Measurements from ENCODE around the gene ERC2.

Gene ERC2

GRCh38 chr3:56064684-56065083, 403.6 kb downstream of the ERC2 start:
- no peak for TF ChIP-seq CTCF (conservative IDR thresholded peaks at IDR 0.05; ENCODE audit: control insufficient read depth, insufficient read depth, low read depth, low read length)
- DNase-seq (ENCODE audit: low read depth): no peak
- H3K4me3 ChIP-seq (ENCODE audit: control insufficient read depth, low read depth, low read length): no peak overlapping the region

GRCh38 chr3:56061279-56061626, 407.0 kb downstream of the ERC2 start:
- no peak overlapping the region for H3K4me3 ChIP-seq (ENCODE audit: control insufficient read depth, low read depth, low read length)
- no peak for DNase-seq (ENCODE audit: low read depth)
- no peak for TF ChIP-seq CTCF (conservative IDR thresholded peaks at IDR 0.05; ENCODE audit: control insufficient read depth, insufficient read depth, low read depth, low read length)

- TF ChIP-seq CTCF (conservative IDR thresholded peaks at IDR 0.05; ENCODE audit: control insufficient read depth, insufficient read depth, low read depth, low read length): no peak
- no peak overlapping the region for H3K4me3 ChIP-seq (ENCODE audit: control insufficient read depth, low read depth, low read length)
- no peak for DNase-seq (ENCODE audit: low read depth)
These were observed 407.6 kb downstream of the ERC2 start for GRCh38 chr3:56060521-56061278.

- no peak for DNase-seq (ENCODE audit: low read depth)
- no peak overlapping the region for H3K4me3 ChIP-seq (ENCODE audit: control insufficient read depth, low read depth, low read length)
- no peak for TF ChIP-seq CTCF (conservative IDR thresholded peaks at IDR 0.05; ENCODE audit: control insufficient read depth, insufficient read depth, low read depth, low read length)
These were observed 408.5 kb downstream of the ERC2 start for GRCh38 chr3:56059731-56060130.

- TF ChIP-seq CTCF (conservative IDR thresholded peaks at IDR 0.05; ENCODE audit: control insufficient read depth, insufficient read depth, low read depth, low read length): no peak
- no peak overlapping the region for H3K4me3 ChIP-seq (ENCODE audit: control insufficient read depth, low read depth, low read length)
- no peak for DNase-seq (ENCODE audit: low read depth)
These were observed 412.3 kb downstream of the ERC2 start for GRCh38 chr3:56055951-56056350.

GRCh38 chr3:56055546-56055945, 412.7 kb downstream of the ERC2 start:
- H3K4me3 ChIP-seq (ENCODE audit: control insufficient read depth, low read depth, low read length): no peak overlapping the region
- no peak for TF ChIP-seq CTCF (conservative IDR thresholded peaks at IDR 0.05; ENCODE audit: control insufficient read depth, insufficient read depth, low read depth, low read length)
- DNase-seq (ENCODE audit: low read depth): no peak

- no peak overlapping the region for H3K4me3 ChIP-seq (ENCODE audit: control insufficient read depth, low read depth, low read length)
- TF ChIP-seq CTCF (conservative IDR thresholded peaks at IDR 0.05; ENCODE audit: control insufficient read depth, insufficient read depth, low read depth, low read length): no peak
- no peak for DNase-seq (ENCODE audit: low read depth)
These were observed 413.4 kb downstream of the ERC2 start for GRCh38 chr3:56054844-56055243.

Measured in fibroblast of mammary gland (primary cell).